OCI-M2 (cell line): ENCODE data around the gene KLRC4.
"Not testable (repeated sequence)": the region's sequence is repeated elsewhere in the genome, so short reads cannot be mapped to it uniquely, and the experiment has no call there.

Experiments
- DNase-seq: peaks from one replicate; lab custom pipeline; 2025; ENCODE audit not compliant: unreplicated experiment; lab: John Stamatoyannopoulos, UW

KLRC4 gene, protein sequence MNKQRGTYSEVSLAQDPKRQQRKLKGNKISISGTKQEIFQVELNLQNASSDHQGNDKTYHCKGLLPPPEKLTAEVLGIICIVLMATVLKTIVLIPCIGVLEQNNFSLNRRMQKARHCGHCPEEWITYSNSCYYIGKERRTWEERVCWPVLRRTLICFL

DNA sequence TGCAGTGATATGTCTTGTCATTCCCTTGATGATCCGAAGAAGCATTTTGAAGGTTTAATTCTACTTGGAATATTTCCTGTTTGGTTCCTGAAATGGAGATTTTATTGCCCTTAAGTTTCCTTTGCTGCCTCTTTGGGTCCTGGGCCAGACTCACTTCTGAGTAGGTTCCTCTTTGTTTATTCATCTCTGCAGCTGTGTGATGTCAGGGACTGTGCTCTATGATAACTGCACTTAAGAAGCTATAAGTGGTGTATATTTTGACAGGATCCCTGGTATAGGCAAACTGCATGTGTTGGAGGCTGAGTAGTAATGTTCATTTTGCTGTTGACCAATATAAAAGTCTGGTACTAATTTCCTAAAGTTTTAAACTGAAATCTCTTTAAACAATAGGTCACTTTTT, at the start of gene KLRC4:
TSS of gene KLRC4 (minus strand) at position 366 of the 400 bp plus-strand sequence. CDS start at position 184, 182 bp downstream.
- no peak for DNase-seq

DNA sequence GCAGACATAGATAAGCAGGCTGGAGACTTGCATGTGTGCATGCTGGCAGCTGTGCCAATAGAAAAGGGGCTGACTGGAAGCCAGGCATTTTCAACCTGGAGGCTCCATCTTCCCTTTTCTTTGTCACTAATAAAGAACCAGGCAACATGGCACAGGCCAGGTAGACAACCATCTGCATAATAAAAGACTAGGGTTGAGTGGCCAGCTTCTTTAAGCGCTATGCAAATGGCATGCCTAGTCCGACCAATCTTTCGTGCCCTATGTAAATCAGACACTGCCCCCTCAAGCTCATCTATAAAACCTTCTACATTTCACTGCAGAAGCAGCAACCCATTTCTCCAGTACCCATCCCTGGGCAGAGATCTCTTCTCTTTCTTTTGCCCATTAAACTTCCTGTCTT, 48.2 kb upstream of the KLRC4 start:
- DNase-seq = no peak

DNA sequence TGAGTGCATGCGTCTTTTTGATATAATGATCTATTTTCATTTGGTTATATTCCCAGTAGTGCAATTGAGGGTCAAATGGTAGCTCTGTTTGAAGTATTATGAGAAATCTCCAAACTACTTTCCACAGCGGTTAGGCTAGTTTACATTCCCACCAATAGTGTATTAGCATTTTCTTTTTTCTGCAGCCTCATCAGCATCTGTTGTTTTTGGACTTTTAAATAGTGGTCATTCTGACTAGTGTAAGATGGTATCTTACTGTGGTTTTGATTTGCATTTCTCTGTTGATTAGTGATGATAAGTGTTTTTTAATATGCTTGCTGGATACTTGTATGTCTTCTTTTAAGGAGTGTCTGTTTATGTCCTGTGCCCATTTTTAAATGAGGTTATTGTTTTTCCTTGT, 47.3 kb upstream of the KLRC4 start:
- no peak for DNase-seq

DNA sequence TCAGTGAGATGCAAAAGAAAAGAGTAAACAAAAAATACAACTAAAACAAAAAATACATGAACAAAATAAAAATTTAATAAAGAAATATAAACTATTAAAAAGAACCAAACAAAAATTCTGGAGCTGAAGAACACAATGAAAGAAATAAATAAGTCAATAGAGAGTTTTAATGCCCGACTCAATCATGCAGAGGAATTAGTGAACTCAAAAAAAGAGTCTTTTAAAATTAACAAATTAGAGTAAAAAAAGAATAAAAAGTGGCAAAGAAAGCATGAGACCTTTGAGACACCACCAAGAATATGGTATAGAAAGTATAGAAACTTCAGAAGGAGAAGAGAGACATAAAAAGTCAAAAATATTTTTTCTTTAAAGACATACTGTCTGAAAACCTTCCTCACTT, 46.2 kb upstream of the KLRC4 start:
- no peak for DNase-seq

DNA sequence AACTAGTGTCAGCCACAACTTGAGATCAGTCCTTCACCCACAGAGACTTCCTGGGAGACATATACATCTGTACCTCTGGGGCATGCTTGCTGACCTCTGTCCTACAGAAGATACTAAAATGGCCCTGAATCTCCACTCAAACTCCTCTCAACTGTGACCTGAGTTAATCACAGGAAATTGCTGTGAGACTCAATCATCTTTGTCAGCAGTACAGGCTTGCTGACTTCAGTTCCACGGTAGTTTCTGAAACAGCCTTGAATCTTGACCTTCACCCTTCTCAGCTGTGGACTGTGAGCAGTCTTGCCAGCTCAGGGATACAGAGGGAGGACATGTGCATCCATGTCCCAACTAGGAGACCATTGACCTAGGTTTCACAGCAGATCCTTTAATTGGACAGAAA, 45.0 kb upstream of the KLRC4 start:
- DNase-seq = no peak

DNA sequence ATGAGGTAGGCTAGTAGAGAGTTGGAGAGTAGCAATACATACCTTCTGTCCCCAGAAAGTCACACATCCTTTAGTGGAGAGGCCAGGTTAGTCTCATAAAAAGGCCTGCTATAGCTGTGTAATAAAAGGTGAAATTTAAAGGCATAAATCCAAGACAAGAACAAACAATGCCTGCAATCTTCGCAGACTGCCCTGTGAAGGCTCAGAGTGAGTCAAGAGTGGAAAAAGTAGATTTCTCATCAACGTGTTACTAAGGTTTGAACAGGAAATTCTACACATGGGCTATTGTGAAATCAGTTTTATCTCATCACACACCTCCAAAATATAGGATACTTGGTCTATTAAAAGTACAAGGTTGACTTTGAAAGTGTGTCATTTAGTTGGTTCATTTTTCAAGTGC, 43.6 kb upstream of the KLRC4 start, which contains the start of gene KLRC1:
TSS of gene KLRC1 (minus strand) at position 222 of the 400 bp plus-strand sequence. CDS start 2,221 bp downstream, outside the sequence.
- DNase-seq = no peak

DNA sequence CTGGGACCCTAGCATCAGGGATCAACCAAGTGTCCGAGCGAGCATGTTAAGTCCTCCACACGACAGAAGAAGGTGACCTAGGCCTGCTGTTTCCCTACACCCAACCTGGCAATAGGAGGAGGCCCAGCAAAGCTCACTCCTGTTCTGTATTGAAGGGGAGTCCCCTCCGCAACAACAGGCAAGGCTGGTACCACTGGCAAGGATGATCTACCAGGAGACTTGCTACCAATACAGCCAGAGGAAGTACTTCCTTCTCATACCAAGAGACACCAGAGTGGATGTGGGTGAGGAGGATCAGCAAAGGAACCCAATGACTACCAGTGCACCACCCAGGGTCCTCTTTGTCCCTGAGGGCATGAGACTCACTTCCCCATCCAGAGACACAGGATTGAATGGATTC, 38.7 kb upstream of the KLRC4 start:
- no peak for DNase-seq

DNA sequence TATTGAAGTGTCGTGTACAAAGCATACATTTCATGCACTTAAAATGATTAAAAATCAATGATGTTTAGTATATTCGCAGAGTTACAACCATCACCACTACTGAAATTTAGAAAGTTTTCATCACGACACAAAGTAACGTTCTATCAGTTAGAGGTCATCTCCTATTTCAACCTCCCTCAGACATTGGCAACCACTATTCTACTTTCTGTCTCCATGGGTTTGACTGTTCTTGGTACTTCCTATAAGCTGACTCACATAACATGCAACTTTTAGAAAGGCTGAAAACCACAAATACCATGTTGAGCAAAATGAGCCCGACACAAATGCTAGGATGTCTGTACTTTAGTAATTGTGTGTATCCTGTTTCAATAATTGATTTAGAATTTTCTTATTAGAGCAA, 36.5 kb upstream of the KLRC4 start:
- not testable (repeated sequence) for DNase-seq

DNA sequence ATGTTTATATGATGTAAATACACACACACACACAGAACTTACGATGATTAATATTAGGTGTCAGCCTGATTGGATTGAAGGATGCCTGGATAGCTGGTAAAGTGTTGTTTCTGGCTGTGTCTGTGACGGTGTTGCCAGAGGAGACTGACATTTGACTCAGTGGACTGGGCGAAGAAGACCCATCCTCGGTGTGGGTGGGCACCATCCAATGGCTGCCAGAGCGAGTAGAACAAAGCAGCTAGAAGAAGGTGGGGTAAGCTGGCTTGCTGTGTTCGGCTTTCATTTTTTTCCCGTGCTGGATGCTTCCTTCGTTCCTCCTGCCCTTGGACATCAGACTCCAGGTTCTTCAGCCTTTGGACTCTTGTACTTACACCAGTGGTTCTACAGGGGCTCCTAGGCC, 31.6 kb upstream of the KLRC4 start:
- DNase-seq = not testable (repeated sequence)

DNA sequence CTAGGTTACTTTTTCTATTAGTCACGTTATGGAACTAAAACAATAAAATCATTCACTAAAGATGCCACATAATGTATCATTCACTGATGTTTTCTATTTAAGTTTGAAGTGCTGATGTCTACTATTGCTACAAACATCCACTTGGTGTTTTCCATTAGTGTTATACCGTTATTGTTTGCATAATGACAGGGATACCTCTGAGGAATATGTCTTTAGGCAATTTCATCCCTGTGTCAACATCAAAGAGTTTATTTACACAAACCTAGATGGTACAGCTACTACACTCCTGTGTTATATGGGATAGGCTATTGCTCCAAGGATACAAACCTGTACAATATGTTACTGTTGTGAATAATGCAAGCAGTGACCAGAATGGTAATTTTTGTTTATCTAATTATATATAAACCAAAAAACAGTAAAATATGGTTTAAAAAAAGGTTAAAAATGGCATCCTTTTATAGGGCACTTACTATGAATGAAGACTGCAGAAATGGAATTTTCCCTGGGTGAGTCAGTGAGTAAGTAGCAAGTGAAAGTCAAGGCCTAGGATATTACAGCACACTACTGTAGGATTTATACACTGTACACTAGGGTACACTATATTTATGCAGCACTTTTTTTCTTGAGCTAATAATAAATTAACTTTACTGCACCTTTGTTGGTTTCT, 30.2 kb upstream of the KLRC4 start:
- not testable (repeated sequence) for DNase-seq

DNA sequence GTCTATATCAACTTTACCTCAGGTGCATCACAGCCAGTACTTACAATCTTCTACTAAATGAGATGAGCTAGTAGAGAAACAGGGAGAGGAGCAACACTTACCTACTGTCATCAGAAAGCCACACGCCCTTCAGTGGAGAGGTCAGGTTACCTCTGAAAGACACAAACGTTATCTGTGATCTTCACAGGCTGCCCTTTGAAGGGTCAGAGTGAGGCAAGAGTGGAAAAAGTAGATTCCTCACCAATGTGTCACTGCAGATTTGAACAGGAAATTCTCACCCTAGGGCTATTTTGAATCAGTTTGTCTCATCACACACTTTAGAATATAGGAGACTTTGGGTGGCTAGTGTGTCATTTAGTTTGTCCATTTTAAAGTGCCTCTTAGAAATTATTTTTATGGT, 28.0 kb upstream of the KLRC4 start:
- not testable (repeated sequence) for DNase-seq

DNA sequence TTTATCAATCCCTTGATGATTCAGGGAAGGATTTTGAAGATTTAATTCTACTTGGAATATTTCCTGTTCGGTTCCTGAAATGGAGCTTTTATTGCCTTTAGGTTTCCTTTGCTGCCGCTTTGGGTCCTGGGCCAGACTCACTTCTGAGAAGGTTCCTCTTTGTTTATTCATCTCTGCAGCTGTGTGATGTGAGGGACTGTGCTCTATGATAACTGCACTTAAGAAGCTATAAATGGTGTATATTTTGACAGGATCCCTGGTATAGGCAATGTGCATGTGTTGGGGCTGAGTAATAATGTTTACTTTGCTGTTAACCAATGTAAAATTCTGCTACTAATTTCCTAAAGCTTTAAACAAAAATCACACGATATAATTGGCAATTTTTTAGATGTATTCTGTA, 26.3 kb upstream of the KLRC4 start, which contains the start of gene KLRC2:
TSS of gene KLRC2 (minus strand) at position 195 of the 400 bp plus-strand sequence. CDS start at position 171, 24 bp downstream.
- DNase-seq = not testable (repeated sequence)

DNA sequence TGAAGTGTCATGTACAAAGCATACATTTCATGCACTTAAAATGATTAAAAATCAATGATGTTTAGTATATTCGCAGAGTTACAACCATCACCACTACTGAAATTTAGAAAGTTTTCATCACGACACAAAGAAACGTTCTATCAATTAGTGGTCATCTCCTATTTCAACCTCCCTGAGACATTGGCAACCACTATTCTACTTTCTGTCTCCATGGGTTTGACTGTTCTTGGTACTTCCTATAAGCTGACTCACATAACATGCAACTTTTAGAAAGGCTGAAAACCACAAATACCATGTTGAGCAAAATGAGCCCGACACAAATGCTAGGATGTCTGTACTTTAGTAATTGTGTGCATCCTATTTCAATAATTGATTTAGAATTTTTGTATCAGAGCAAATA, 21.1 kb upstream of the KLRC4 start:
- not testable (repeated sequence) for DNase-seq

DNA sequence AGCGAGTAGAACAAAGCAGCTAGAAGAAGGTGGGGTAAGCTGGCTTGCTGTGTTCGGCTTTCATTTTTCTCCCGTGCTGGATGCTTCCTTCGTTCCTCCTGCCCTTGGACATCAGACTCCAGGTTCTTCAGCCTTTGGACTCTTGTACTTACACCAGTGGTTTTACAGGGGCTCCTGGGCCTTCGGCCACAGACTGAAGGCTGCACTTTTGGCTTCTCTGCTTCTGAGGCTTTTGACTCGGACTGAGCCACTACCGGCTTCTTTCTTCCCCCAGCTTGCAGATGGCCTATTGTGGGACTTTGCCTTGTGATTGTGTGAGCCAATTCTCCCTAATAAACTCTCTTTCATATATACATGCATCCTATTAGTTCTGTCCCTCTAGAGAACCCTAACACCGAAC, 16.4 kb upstream of the KLRC4 start:
- DNase-seq = not testable (repeated sequence)

DNA sequence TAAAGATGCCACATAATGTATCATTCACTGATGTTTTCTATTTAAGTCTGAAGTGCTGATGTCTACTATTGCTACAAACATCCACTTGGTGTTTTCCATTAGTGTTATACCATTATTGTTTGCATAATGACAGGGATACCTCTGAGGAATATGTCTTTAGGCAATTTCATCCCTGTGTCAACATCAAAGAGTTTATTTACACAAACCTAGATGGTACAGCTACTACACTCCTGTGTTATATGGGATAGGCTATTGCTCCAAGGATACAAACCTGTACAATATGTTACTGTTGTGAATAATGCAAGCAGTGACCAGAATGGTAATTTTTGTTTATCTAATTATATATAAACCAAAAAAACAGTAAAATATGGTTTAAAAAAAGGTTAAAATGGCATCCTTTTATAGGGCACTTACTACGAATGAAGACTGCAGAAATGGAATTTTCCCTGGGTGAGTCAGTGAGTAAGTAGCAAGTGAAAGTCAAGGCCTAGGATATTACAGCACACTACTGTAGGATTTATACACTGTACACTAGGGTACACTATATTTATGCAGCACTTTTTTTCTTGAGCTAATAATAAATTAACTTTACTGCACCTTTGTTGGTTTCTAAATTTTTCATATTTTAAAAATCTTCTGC, 14.8 kb upstream of the KLRC4 start:
- DNase-seq = not testable (repeated sequence)

DNA sequence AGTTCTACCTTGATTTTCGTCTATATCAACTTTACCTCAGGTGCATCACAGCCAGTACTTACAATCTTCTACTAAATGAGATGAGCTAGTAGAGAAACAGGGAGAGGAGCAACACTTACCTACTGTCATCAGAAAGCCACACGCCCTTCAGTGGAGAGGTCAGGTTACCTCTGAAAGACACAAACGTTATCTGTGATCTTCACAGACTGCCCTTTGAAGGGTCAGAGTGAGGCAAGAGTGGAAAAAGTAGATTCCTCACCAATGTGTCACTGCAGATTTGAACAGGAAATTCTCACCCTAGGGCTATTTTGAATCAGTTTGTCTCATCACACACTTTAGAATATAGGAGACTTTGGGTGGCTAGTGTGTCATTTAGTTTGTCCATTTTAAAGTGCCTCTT, 12.6 kb upstream of the KLRC4 start:
- DNase-seq = not testable (repeated sequence)

DNA sequence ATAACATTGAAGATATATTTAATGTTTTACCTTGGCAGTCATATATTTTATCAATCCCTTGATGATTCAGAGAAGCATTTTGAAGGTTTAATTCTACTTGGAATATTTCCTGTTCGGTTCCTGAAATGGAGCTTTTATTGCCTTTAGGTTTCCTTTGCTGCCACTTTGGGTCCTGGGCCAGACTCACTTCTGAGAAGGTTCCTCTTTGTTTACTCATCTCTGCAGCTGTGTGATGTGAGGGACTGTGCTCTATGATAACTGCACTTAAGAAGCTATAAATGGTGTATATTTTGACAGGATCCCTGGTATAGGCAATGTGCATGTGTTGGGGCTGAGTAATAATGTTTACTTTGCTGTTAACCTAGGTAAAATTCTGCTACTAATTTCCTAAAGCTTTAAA, 10.8 kb upstream of the KLRC4 start, which contains the start of gene KLRC3:
TSS of gene KLRC3 (minus strand) at position 262 of the 400 bp plus-strand sequence. CDS start at position 217, 45 bp downstream.
- DNase-seq = not testable (repeated sequence)

DNA sequence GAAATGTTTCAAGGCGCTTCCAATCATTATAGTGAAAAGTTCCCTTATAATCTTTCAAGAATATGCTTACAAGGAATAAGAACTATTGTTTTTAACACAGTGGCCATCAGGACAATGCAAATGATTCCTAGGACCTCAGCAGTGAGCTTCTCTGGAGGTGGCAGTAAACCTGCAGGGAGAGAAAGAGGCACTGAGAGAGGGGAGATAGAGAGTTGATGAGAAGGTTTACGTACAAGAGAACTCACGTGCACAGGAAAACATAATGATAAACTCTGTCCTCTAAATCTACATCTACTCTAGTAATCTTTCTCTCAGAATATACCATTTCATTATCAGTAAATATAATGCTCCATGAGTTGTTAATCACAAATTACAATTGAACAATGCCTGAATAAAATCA, 715 bp downstream of the KLRC4 start:
- no peak for DNase-seq

DNA sequence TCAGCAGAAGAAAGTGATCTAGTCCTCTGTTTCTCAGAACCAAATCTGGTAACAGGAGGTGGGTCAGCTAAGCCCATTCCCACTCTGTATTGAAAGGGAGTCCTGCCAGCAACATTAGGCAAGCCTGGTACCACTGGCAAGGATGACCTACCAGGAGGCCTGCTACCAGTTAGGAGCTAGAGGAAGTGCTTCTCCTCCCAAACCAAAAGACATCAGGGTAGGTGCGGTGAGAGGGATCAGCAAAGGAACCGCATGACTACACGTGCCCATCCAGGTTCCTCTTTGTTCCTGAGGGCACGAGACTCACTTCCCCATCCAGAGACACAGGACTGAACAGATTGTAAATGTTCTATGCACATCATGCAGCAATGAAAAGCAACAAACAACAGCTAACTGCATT, 2.8 kb downstream of the KLRC4 start:
- no peak for DNase-seq

DNA sequence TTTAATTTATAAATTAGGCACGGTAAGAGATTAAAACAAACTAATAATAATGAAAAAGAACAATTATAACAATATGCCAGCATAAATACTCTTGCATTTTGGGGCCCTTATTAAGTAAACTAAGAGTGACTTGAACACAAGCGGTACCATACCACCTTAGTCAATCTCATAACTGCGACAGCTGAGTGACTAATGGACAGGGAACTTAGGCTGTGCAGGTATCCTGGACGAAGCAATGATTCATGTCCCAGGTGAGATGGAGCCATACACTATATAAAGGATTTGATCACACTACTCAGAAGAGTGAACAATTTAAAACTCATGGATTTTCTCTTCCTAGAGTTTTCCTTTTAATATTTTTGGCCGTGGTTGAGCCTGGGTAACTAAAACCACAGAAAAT, 4.3 kb downstream of the KLRC4 start:
- DNase-seq = no peak

DNA sequence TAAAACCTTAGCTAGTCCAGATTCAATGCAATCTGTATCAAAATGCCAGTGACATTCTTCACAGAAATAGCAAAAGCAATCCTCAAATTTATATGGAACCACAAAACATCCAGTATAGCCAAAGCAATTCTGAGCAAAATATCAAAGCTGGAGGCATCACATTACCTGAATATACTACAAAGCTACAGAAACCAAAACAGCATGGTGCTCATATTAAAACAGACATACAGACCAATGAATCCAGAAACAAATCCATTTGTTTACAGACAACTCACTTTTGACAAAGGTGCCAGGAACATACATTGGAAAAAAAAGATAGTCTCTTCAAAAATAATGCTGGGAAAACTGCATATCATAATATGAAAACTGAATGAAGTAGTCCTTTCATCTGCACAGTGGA, 4.8 kb downstream of the KLRC4 start:
- no peak for DNase-seq

DNA sequence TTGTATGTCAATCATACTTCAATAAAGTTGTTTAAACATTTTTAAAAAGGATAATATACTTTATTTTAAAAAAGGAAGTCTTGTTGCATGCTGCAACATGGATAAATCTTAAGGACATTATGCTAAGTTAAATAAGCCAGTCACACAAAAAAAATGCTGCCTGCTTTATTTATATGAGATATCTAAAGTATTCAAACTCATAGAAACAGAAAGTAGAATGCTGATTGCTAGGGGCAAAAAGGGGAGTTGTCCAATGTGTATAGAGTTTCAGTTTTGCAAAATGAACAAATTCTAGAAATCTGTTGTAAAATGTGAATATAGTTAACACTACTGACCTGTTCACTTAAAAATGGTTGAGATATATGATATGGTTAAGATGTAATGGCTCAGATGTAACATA, 8.7 kb downstream of the KLRC4 start:
- no peak for DNase-seq
